ENCODE results near the gene CDKAL1. TPM values are rescaled to one million over a fixed set of nuclear protein-coding genes. Genes with fewer than 3 reads are reported as not detected.

Gene CDKAL1
- polyA plus RNA-seq, 2 of the 4 experiments (the other 2 are of a cell fraction) = 4.7 to 8.3 TPM

DNA sequence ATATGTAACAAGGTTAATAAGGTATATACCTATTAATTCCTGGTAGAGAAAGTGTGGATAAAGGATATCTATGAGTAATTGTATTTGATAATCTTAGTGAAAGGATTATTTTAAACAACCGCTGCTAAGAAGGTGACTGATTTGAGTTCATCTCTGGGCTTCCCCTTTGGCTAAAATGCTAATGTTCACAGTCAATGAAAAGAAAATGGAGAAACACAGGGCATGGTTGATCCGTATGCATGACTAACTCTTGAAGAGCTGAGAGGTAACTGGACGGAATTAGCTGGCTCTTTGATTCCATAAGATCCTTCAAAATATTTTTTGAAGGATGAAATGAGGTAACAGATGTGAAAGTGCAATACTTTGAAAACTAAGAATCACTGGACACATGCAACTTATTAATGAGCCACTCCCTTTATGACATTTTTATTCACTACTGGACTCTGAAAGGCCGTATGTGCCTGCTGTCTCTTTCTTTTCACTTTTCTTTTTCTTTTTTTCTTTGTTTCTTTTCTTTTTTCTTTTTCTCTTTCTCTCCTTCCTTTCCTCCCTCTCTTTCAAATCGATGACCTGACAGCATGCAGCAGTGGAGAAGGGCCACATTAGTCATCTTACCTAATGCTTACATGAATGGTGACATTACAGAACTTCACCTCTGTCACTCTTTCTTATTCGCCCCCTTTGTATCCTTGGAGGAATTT is 464.6 kb downstream of the CDKAL1 start:
- CTCF ChIA-PET = no interaction called here
- H3K27ac ChIP-seq = no peak overlapping the region
- peaks cover 7% of the 10 kb centered on the region for H3K4me1 ChIP-seq
- no peak for ATAC-seq
- no peak for DNase-seq (ENCODE audit: low read depth in 1 of 2, low spot score in 1 of 2)
- WGBS (ENCODE audit: missing lambda C conversion rate) = 84% methylated on average over 6 of the region's 6 CpGs
- FAIRE-seq = no peak
- no peak overlapping the region for H3K4me3 ChIP-seq
- TF ChIP-seq EHMT2 (IDR thresholded peaks at IDR 0.05; ENCODE audit: low read depth) (no peak), CBX2 (IDR thresholded peaks at IDR 0.05; ENCODE audit: borderline replicate concordance, low read depth) (no peak), RAD21 (conservative IDR thresholded peaks at IDR 0.05 in 1 of 2, IDR thresholded peaks at IDR 0.05 in 1 of 2) (no peak), TFCP2L1 (CRISPR knock-in tag; IDR thresholded peaks at IDR 0.05) (no peak), ZFP36 (IDR thresholded peaks at IDR 0.05; ENCODE audit: borderline replicate concordance, partially characterized antibody) (no peak), ESRRA (IDR thresholded peaks at IDR 0.05; ENCODE audit: borderline replicate concordance, low read length) (no peak), SMC3 (IDR thresholded peaks at IDR 0.05) (no peak), NFE2L2 (conservative IDR thresholded peaks at IDR 0.05; ENCODE audit: low read length) (no peak), KDM5A (IDR thresholded peaks at IDR 0.05) (no peak)
- POLR2A ChIA-PET = no interaction called here
- H3K4me2 ChIP-seq = no peak overlapping the region
- no peaks in the 10 kb centered on the region for H3K9me3 ChIP-seq

DNA sequence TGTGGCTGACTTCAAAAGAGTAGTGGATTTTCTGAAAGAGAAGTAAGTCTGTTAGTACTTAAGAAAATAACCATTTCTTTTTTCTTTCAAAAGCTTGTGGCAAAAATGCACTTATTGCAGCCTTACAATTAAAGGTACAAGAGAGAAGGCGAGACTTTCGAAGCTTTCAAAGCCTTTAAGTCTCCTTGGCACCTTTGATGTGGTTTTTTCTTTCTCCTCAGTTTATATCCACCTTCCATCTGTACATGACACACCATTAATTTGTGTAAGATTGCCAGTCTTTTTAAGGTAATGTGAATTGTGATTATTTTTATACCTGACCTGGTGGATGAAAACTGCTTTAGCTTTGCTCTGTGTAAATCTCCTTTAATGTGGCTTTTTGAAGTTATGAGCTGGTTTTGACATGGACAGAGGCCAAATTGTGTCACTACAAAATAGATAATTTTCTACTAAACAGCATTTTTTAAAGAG is 466.1 kb downstream of the CDKAL1 start:
- ChIA-PET CTCF (no interaction called here), POLR2A (no interaction called here)
- Histone ChIP-seq H3K9me3 (no peaks in the 10 kb centered on the region), H3K4me1 (peaks cover 22% of the 10 kb centered on the region), H3K27ac (no peak overlapping the region), H3K4me2 (no peak overlapping the region), H3K4me3 (no peak overlapping the region)
- WGBS (ENCODE audit: missing lambda C conversion rate) = 89% methylated on average over 2 of the region's 2 CpGs
- DNase-seq (ENCODE audit: low read depth in 1 of 2, low spot score in 1 of 2) = no peak
- no peak for FAIRE-seq
- no peak for ATAC-seq
- TF ChIP-seq ESRRA (IDR thresholded peaks at IDR 0.05; ENCODE audit: borderline replicate concordance, low read length) (no peak), JUN (IDR thresholded peaks at IDR 0.05) (no peak), ZNF302 (CRISPR knock-in tag; IDR thresholded peaks at IDR 0.05) (no peak), EHMT2 (IDR thresholded peaks at IDR 0.05; ENCODE audit: low read depth) (no peak), ZSCAN20 (CRISPR knock-in tag; IDR thresholded peaks at IDR 0.05) (no peak), HDAC2 (IDR thresholded peaks at IDR 0.05) (no peak), KDM1A (IDR thresholded peaks at IDR 0.05; ENCODE audit: low read depth) (no peak), ZC3H11A (IDR thresholded peaks at IDR 0.05) (no peak), RAD21 (conservative IDR thresholded peaks at IDR 0.05 in 1 of 2, IDR thresholded peaks at IDR 0.05 in 1 of 2) (no peak)

DNA sequence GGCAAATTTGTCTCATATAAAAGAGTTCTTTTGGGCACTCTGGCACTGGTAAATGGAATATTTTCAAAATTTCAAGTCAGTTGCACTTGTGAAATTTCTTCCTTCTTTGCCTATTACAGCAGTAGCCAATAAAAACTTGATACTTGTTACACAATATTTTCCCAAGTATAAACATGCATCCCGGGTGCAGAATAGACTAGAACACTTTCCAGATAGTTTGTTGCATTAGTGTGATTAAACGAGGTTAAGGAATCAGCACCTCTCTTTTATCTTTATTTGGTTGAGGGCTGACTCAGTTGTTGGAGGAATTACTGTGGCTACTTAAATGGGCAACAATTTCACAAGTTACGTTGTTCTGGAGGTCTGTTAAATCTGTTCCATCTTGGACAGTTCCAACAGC is 467.5 kb downstream of the CDKAL1 start:
- FAIRE-seq = no peak
- WGBS (ENCODE audit: missing lambda C conversion rate) = 87% methylated on average over 3 of the region's 3 CpGs
- Histone ChIP-seq H3K9me3 (no peaks in the 10 kb centered on the region), H3K4me3 (no peak overlapping the region), H3K27ac (peak overlapping the region in 1 of 2 experiments; percentile 45; a peak in 1 of 6 replicates), H3K4me1 (peaks cover 34% of the 10 kb centered on the region), H3K4me2 (no peak overlapping the region)
- ChIA-PET POLR2A (no interaction called here), CTCF (no interaction called here)
- no peak for TF ChIP-seq CHD4 (IDR thresholded peaks at IDR 0.05; ENCODE audit: borderline replicate concordance)
- TF ChIP-seq CEBPB (IDR thresholded peaks at IDR 0.05) = no peak
- TF ChIP-seq CBX8 (IDR thresholded peaks at IDR 0.05) = no peak
- no peak for TF ChIP-seq EHF (CRISPR knock-in tag; IDR thresholded peaks at IDR 0.05)
- TF ChIP-seq, protein P1, sequence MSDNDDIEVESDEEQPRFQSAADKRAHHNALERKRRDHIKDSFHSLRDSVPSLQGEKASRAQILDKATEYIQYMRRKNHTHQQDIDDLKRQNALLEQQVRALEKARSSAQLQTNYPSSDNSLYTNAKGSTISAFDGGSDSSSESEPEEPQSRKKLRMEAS (IDR thresholded peaks at IDR 0.05) = no peak
- TF ChIP-seq POLR2A (IDR thresholded peaks at IDR 0.05; ENCODE audit: low read length) = no peak
- no peak for TF ChIP-seq EHMT2 (IDR thresholded peaks at IDR 0.05; ENCODE audit: low read depth)
- TF ChIP-seq HOXB13 (CRISPR knock-in tag; IDR thresholded peaks at IDR 0.05; ENCODE audit: low read depth) = no peak
- no peak for TF ChIP-seq TP53 (CRISPR knock-in tag; IDR thresholded peaks at IDR 0.05)
- DNase-seq (ENCODE audit: low read depth in 1 of 2, low spot score in 1 of 2) = no peak
- ATAC-seq = no peak
